GM19035 (cell line): ENCODE data around the gene IQCH.

Experiments
- ATAC-seq: cut with Tn5 transposase; IDR thresholded peaks from one replicate; pipeline ENCODE4 v1.9.1; 2021; ENCODE audit not compliant: unreplicated experiment

The IQCH gene

GRCh38 chr15:67254238-67255175 lies at the start of gene IQCH, which contains the start of gene AAGAB:
TSS of gene IQCH (plus strand) at chr15:67254786. CDS start at chr15:67254897, 111 bp downstream.
TSS of gene AAGAB (minus strand) at chr15:67254661. CDS start at chr15:67254631, 30 bp downstream.
- peak; percentile 94 for ATAC-seq

- no peak for ATAC-seq
Observed at GRCh38 chr15:67207555-67208207, 46.9 kb upstream of the IQCH start.

GRCh38 chr15:67208396-67208795 lies 46.2 kb upstream of the IQCH start:
- no peak for ATAC-seq

- ATAC-seq: no peak
Observed at GRCh38 chr15:67210555-67211168, 43.9 kb upstream of the IQCH start.

GRCh38 chr15:67212684-67213367 lies 41.8 kb upstream of the IQCH start:
- no peak for ATAC-seq

GRCh38 chr15:67215102-67215501 lies 39.5 kb upstream of the IQCH start:
- no peak for ATAC-seq

- no peak for ATAC-seq
Observed at GRCh38 chr15:67216859-67217258, 37.7 kb upstream of the IQCH start.

- no peak for ATAC-seq
Observed at GRCh38 chr15:67218428-67218827, 36.2 kb upstream of the IQCH start.

- no peak for ATAC-seq
Observed at GRCh38 chr15:67219288-67219687, 35.3 kb upstream of the IQCH start.

GRCh38 chr15:67224889-67225288 lies 29.7 kb upstream of the IQCH start:
- no peak for ATAC-seq

- no peak for ATAC-seq
Observed at GRCh38 chr15:67225336-67225735, 29.2 kb upstream of the IQCH start.

- ATAC-seq: no peak
Observed at GRCh38 chr15:67227431-67227830, 27.2 kb upstream of the IQCH start.

- no peak for ATAC-seq
Observed at GRCh38 chr15:67227846-67228245, 26.7 kb upstream of the IQCH start.

GRCh38 chr15:67228286-67228685 lies 26.3 kb upstream of the IQCH start:
- ATAC-seq: no peak

- no peak for ATAC-seq
Observed at GRCh38 chr15:67230504-67230903, 24.1 kb upstream of the IQCH start.

- ATAC-seq: no peak
Observed at GRCh38 chr15:67232591-67232990, 22.0 kb upstream of the IQCH start.

GRCh38 chr15:67240235-67241131 lies 14.1 kb upstream of the IQCH start:
- no peak for ATAC-seq

- ATAC-seq: peak; percentile 83
Observed at GRCh38 chr15:67241132-67241855, 13.3 kb upstream of the IQCH start.

GRCh38 chr15:67242708-67243111 lies 11.9 kb upstream of the IQCH start:
- no peak for ATAC-seq
